GM12892 (cell line): ENCODE measurements around the gene TBC1D22A.

Source experiments
- POLR2A ChIP-seq: IDR thresholded peaks from 2 replicates; pipeline ENCODE4 v1.6.1; 2011; ENCODE audit warnings: low read depth, low read length, control low read depth
- TAF1 ChIP-seq: IDR thresholded peaks from 2 replicates; pipeline ENCODE4 v1.6.1; 2011; ENCODE audit warnings: low read depth, mild to moderate bottlenecking, control low read depth, low read length, borderline replicate concordance

- TF ChIP-seq POLR2A (no peak), TAF1 (no peak)
These were observed 10.6 kb downstream of the TBC1D22A start for GRCh38 chr22:46773076-46773475.
